ENCODE data around the gene ETV6.

ETV6 gene

DNA sequence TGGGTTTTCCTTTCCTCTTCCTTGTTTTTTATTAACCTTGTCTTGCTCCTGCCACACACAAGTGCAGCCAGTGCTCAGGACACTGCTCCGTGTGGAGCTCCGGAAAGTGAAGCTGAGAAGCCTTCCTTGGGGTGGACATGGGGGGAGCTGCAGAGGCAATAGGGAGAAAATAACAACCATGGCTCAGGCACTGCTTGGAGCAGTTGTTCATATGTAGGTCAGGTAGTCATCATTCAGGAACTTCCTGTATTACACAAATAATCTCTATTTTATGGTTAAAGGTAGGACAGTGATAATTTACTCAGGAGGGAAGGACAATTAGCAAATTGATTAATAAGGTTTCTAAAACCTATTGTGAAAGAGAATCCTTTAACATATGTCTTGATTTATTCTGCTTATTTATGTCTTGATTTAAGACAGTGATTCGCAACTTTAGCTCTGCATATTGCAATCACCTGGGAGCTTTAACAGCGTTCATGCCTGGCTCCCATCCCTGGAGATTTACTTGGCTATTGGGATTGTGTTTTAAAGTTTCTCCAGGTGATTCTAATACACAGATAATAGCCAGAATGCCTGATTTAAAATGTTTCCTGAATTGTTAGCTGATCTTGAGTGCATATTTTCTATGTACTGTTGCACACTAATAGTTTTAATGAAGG lies 92.1 kb downstream of the ETV6 start:
- DNase-seq (ENCODE audit: low read depth), result no peak

DNA sequence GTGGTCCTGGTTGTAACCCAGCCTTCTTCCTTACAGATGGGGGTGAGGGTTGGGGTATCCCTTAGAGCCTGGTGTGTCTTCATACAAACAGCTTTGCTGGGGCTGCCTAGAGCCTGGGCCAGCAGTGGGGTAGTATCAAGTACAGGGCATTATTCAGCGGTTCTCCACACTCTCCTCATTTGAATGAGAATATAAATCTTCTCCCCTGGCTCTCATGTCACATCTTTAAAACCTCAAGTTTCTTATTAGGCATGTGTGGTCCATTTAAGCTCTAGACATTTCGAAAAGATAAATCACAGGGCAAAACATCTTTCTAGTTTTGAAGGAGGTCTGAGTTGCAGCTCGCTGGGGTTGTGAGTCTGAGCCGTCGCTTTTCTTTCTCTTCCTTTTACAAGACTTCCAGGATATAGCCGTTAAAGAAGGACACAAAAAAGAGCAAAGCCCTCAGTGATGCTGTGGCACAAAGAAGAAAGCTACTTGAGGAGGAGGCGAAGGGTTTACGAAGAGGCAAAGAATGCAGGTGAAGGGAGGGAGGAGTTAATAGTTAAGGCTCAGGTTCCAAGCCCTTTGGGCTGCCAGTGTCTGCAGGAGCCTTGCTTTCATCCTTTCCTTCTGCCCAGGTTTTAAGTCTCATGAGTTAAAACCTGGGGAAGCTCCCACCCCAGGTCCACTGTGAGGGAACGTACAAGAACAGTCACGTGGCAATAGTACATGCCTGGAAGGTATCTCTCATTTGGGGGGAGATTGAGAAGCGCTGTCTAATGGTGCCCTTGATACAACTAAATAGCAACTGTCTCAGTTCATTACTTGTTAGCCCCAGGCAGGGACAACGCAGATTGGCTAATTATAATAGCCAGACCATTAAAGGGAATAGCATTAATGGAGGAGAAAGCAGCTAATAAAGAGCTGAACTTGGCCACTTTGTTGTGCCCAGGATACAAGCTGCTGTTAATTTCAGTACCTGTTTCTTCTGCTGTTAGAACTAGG lies 94.2 kb downstream of the ETV6 start:
- DNase-seq (ENCODE audit: low read depth), result no peak

DNA sequence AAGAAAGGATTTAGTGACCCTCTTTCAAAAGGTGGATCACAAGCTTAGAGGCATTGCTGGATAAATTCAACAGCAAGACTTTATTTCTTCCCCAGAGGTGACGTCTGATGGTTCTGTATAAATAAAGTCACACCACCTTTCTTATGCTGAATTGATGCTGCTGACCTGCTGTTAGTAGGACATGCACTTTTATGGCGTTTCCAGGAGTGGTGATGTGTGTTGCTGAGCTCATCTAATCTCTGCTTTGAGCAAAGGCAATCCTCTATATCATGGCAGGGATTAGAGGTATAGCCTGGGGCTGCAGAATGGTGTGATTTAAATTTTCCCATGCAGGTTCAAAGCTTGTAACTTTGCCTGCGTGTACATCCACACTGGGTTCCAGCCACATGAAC lies 94.9 kb downstream of the ETV6 start:
- DNase-seq (ENCODE audit: low read depth), result no peak

DNA sequence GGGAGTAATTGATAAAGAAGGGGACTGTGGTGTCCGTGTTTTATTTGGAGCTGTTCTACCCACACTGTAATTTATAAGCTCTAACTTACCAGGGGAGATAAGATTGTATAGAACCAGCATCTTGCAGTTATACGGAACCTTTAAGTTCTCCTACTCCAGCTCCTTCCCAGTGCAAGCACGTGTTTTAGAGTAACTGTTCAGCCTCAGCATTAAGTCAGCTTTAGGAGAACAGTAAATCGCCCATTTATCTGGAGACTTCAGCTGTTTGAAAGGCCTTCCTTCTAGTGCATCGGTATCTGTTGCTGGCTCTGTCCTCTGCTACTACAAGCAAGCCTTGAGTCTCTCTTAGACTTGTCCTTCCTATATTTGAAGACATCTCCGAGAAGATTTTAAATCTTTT lies 95.6 kb downstream of the ETV6 start:
- no peak for DNase-seq (ENCODE audit: low read depth)

GRCh38 chr12:11746024-11746771 lies 96.7 kb downstream of the ETV6 start:
- DNase-seq (ENCODE audit: low read depth), result no peak

- DNase-seq (ENCODE audit: low read depth), result no peak
Measured at GRCh38 chr12:11746940-11747716, 97.7 kb downstream of the ETV6 start.

DNA sequence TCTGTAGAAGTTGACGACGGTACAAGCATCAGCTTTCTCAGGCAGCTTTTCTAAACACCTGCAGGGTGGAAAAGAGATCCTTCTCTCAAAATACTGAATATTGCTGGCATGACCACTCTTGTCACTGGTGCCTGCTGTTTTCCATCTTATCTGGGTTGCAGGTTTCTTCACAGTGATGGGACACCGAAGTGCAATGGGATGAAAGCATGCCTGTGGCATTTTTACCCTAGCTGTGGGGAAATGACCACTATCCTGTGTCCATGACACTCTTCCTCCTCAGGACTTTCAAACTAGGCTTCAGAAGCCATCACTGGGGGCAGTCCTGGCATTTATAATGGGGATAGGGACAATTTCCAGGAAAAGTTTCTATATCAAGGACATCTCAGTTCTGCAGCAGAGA lies 98.5 kb downstream of the ETV6 start:
- DNase-seq (ENCODE audit: low read depth), result no peak

GRCh38 chr12:11748903-11749302 lies 99.4 kb downstream of the ETV6 start:
- no peak for DNase-seq (ENCODE audit: low read depth)

- no peak for DNase-seq (ENCODE audit: low read depth)
Measured at GRCh38 chr12:11749943-11750690, 100.6 kb downstream of the ETV6 start.

GRCh38 chr12:11752403-11753149 lies 103.1 kb downstream of the ETV6 start:
- DNase-seq (ENCODE audit: low read depth), result no peak

GRCh38 chr12:11753150-11753499 lies 103.7 kb downstream of the ETV6 start:
- DNase-seq (ENCODE audit: low read depth), result no peak

- no peak for DNase-seq (ENCODE audit: low read depth)
Measured at GRCh38 chr12:11753826-11754225, 104.4 kb downstream of the ETV6 start.

GRCh38 chr12:11754256-11754655 lies 104.8 kb downstream of the ETV6 start:
- DNase-seq (ENCODE audit: low read depth), result no peak

DNA sequence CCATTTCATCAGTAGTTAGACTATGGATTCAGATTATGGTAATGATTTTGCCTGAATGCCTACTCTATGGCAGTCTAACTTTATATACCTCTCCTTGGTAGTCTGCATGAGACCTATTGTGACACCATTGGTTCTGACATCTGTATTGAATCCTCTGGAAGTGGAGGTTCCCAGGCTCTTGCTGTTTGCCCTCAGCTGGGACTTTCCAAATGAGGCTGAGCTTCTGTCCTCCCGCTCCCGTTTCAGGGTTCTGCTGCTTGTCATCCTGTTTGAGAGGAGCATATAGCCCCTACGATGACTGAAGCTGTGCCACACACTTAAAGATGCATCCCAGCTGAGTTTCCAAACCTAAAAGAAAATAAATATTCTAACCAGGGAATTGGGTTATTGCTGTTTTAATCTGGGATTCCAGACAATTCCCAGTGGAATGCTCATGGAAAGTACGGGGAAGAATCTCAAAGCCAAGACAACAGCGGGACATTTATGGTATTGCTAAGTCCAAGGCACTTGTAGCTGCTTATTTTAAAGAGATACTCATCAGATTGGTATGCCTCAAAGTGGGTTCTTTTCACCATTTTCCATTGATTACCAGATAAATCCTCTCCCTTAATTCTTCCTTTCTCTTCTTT lies 105.9 kb downstream of the ETV6 start:
- DNase-seq (ENCODE audit: low read depth), result no peak

DNA sequence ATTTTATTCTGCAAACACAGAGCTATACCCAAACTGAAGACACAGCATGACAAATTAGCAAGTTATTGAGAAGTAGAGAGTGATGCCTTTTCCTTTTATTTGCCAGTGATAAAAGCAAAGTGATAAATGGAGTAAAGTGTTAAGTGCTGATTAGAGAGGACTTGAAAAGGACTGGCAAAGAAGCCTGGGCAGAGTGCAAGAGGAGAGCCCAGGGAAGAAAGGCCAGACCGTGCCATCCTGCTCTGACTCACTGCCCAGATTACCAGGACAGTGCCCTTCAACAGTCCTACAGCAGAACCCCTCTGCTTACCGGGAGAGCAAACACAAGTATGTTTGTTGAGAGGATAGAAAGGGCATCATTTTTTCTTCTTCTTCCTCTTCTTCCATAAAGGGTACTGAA lies 106.5 kb downstream of the ETV6 start:
- DNase-seq (ENCODE audit: low read depth), result no peak

DNA sequence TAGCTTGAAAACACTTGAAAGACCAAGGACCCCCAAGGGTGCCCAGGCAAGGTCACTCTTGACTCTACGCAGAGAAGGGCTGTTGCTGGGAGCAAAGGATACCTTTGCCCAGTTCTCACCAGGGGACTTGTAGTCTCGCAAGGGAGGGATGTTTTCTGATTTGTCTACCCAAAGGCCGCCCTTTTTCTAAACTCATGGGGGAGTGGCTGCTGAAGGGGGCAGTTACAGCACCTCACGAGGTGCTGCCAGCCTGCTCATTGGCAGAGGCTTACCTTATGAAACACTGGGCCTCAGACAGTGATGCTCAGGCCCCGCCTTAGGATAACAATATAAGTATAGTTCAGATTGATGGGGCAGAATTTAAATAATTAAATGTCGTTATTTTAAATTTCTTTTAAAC lies 107.0 kb downstream of the ETV6 start:
- no peak for DNase-seq (ENCODE audit: low read depth)

DNA sequence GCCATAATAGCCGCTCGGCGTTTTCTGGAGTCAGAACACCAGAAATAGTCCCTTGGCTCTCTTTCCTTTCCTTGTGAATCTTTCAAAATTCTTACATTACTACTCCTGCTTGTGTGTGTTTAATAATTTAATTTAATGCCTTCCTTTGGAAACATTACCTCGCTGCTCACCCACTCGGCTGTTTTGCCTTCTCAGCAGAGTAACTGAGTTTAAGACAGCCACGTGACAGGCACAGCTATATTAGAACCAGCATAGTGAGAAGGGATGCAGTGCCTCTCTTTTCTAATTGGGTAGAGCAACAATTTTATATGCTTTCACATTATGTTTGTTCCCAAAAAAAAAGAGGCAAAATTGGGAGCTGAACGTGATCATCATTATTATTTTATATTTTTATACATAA lies 107.6 kb downstream of the ETV6 start:
- no peak for DNase-seq (ENCODE audit: low read depth)

- no peak for DNase-seq (ENCODE audit: low read depth)
Measured at GRCh38 chr12:11757531-11757930, 108.1 kb downstream of the ETV6 start.

GRCh38 chr12:11758087-11758486 lies 108.6 kb downstream of the ETV6 start:
- DNase-seq (ENCODE audit: low read depth), result no peak

Measured in activated T-helper 1 cell treated with Interleukin-2 at 50 U/mL for 16 hours (primary cell).